ENCODE data around the gene KRTAP12-3. TPM values are rescaled to one million over a fixed set of nuclear protein-coding genes. Genes with fewer than 3 reads are reported as not detected.
"Not testable (repeated sequence)": the region's sequence is repeated elsewhere in the genome, so short reads cannot be mapped to it uniquely, and the experiment has no call there.

KRTAP12-3 gene
- polyA plus RNA-seq, 3 donors: not detected

GRCh38 chr21:44671911-44672310 is 14.2 kb downstream of the KRTAP12-3 start:
- DNase-seq (ENCODE audit: extremely low read depth in 1 of 11, low read depth in 9 of 11, low spot score in 4 of 11): no peak

- DNase-seq (ENCODE audit: extremely low read depth in 1 of 11, low read depth in 9 of 11, low spot score in 4 of 11): no peak
Measured at GRCh38 chr21:44677881-44678280, 20.1 kb downstream of the KRTAP12-3 start.

- DNase-seq (ENCODE audit: extremely low read depth in 1 of 11, low read depth in 9 of 11, low spot score in 4 of 11): no peak
Measured at GRCh38 chr21:44681152-44681551, 23.4 kb downstream of the KRTAP12-3 start.

- DNase-seq (ENCODE audit: extremely low read depth in 1 of 11, low read depth in 9 of 11, low spot score in 4 of 11): no peak
Measured at GRCh38 chr21:44681861-44682579, 24.3 kb downstream of the KRTAP12-3 start, which contains the start of gene KRTAP12-1. TSS of gene KRTAP12-1 (minus strand) at chr21:44682163. CDS start at chr21:44682123, 40 bp downstream.

- DNase-seq (ENCODE audit: extremely low read depth in 1 of 11, low read depth in 9 of 11, low spot score in 4 of 11): no peak
Measured at GRCh38 chr21:44682580-44683151, 24.9 kb downstream of the KRTAP12-3 start.

GRCh38 chr21:44684077-44684476 is 26.3 kb downstream of the KRTAP12-3 start:
- DNase-seq (ENCODE audit: extremely low read depth in 1 of 11, low read depth in 9 of 11, low spot score in 4 of 11): no peak

- DNase-seq (ENCODE audit: extremely low read depth in 1 of 11, low read depth in 9 of 11, low spot score in 4 of 11): no peak
Measured at GRCh38 chr21:44684483-44684882, 26.8 kb downstream of the KRTAP12-3 start.

- DNase-seq (ENCODE audit: extremely low read depth in 1 of 11, low read depth in 9 of 11, low spot score in 4 of 11): not testable (repeated sequence)
Measured at GRCh38 chr21:44685050-44685449, 27.3 kb downstream of the KRTAP12-3 start.

GRCh38 chr21:44686000-44686781 is 28.5 kb downstream of the KRTAP12-3 start:
- DNase-seq (ENCODE audit: extremely low read depth in 1 of 11, low read depth in 9 of 11, low spot score in 4 of 11): no peak

GRCh38 chr21:44686843-44687561 is 29.3 kb downstream of the KRTAP12-3 start:
- DNase-seq (ENCODE audit: extremely low read depth in 1 of 11, low read depth in 9 of 11, low spot score in 4 of 11): no peak

- no peak for DNase-seq (ENCODE audit: extremely low read depth in 1 of 11, low read depth in 9 of 11, low spot score in 4 of 11)
Measured at GRCh38 chr21:44687671-44688070, 29.9 kb downstream of the KRTAP12-3 start.

GRCh38 chr21:44689740-44690139 is 32.0 kb downstream of the KRTAP12-3 start:
- DNase-seq (ENCODE audit: extremely low read depth in 1 of 11, low read depth in 9 of 11, low spot score in 4 of 11): not testable (repeated sequence)

GRCh38 chr21:44691686-44692085 is 34.0 kb downstream of the KRTAP12-3 start:
- no peak for DNase-seq (ENCODE audit: extremely low read depth in 1 of 11, low read depth in 9 of 11, low spot score in 4 of 11)

- no peak for DNase-seq (ENCODE audit: extremely low read depth in 1 of 11, low read depth in 9 of 11, low spot score in 4 of 11)
Measured at GRCh38 chr21:44692798-44693512, 35.2 kb downstream of the KRTAP12-3 start.

- DNase-seq (ENCODE audit: extremely low read depth in 1 of 11, low read depth in 9 of 11, low spot score in 4 of 11): no peak
Measured at GRCh38 chr21:44694776-44695175, 37.0 kb downstream of the KRTAP12-3 start.

GRCh38 chr21:44695184-44695583 is 37.5 kb downstream of the KRTAP12-3 start:
- DNase-seq (ENCODE audit: extremely low read depth in 1 of 11, low read depth in 9 of 11, low spot score in 4 of 11): no peak

- DNase-seq (ENCODE audit: extremely low read depth in 1 of 11, low read depth in 9 of 11, low spot score in 4 of 11): no peak
Measured at GRCh38 chr21:44695641-44696040, 37.9 kb downstream of the KRTAP12-3 start.

- DNase-seq (ENCODE audit: extremely low read depth in 1 of 11, low read depth in 9 of 11, low spot score in 4 of 11): no peak
Measured at GRCh38 chr21:44696572-44696971, 38.8 kb downstream of the KRTAP12-3 start.
